ENCODE results near the gene DNAH10.
"Not testable (repeated sequence)": the region's sequence is repeated elsewhere in the genome, so short reads cannot be mapped to it uniquely, and the experiment has no call there.

Gene DNAH10

DNA sequence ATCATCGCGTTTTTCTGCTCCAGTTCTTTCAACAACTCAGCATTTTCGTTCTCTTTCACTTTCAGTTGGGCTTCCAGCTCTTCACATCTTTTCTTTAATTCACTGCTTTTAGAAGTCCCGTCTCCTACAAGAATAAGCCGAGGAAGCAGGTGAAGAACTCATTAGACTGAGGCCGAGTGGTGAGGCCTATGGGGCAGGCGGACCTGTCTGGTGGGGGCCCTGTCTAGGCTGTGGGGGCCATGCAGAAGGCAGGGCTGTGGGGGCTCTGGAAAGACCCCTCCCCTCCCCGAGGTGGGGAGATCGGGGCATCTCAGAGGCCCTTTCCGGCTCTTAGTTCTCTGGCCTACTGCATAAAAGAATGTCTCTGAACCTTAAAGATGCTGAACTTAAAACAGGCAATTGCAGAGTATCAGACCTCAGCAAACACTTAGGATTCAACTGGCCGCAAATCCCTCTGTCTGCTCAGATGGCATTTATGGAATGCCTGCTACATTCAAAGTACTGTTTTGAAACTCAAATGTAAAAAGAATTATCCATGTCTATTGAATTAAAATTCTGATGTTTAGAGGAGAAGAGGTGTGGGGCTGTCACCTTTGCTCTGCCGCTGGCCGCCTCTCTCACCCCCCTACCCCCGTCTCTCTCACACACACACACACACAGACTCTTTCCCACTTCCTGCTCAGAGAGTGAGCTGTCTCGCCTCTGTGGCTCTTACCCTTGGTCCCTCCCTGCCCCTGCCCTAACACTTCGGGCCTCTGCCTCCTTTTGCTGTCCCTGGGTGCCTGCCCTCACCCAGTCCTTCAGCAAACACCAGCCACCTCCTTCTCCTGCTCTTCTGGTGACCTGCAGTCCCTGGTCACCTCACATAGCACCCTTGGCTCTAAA, 175.8 kb downstream of the DNAH10 start:
- peak; percentile 60 for DNase-seq

- DNase-seq: peak; percentile 28
These were observed 176.8 kb downstream of the DNAH10 start for GRCh38 chr12:123938679-123939480.

DNA sequence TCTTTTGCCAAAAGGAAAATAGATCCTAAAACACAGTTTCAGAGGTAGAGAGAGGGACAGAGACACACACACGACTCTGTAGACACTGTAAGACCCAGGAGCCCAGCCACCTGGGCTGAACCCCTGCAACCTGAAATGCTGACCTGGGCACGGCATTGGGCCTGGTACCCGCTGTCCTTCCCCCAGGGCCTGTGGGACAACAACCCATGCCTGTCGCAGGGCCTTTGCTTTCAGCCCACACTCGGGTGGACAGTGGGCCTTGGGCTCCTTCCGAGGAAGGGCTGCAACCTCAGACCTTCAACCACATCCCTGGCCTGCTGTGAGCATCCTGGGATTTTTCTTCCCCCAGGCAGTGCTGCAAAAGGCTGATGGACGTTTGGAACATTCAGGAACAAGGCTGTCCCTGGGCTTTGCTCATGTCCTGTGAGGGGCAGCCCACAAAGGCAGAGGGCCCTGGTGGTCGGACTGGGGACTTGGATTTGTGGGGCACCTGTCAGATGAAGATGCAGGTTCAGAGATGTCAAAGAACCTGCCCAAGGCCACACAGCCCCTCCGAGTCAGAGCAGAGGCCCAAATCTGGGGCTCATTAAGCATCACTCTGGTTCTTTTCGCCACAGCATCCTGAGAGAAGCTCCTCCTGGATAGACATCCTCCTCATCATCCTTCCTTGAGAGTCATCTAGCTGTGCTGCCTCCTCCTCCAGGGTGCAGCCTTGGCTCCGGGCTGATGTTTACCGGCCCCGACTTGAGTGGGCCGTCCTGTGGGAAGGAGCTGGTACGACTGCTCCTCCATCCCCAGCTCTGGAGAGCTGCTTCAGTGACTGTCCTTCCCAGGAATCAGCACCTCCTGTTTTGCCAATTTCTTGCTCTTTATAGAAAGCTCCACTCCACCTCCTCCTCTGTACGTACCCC, 177.9 kb downstream of the DNAH10 start:
- DNase-seq: no peak

- no peak for DNase-seq
These were observed 178.5 kb downstream of the DNAH10 start for GRCh38 chr12:123940627-123940966.

DNA sequence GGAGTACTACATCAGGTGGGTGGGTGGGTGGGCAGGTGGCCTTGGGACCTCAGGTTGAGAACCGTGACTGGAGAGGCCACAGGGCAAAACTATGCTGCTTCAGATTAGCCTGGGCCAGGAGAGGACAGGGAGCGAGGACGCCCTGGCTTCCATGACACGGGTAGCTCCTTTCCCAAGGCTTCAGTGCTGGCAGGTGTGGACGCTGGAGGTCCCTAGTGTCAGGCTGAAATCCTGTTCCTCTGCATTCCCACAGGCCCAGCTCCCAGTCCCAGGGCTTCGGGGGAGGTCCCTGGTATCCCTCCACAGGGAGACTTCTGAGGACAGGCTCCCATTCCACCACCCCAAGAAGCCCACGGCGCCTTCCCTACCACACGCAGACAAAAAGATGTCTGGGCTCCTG, 178.9 kb downstream of the DNAH10 start:
- no peak for DNase-seq

- no peak for DNase-seq
These were observed 179.6 kb downstream of the DNAH10 start for GRCh38 chr12:123941624-123942237.

- no peak for DNase-seq
These were observed 180.1 kb downstream of the DNAH10 start for GRCh38 chr12:123942238-123942653.

GRCh38 chr12:123942911-123943648, 181.0 kb downstream of the DNAH10 start:
- DNase-seq: no peak

DNA sequence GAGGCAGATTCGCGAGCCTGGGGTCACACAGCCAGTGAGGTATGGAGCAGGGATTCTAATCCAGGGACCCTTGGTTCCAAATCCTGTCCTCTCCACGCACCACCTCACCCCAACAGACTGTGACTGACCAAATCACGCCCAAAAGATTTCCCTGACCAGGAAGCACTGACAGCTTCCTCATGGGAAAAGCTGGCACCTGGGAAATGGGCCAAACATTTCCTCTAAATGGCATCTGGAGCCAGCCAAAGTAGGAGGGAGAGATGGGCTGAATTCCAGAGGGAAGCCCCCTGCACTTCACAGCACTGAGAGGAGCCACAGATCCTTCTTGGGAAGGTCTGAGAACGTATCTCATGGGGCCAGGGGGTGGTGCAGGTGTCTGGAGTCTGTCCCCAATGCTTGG, 181.7 kb downstream of the DNAH10 start:
- DNase-seq: no peak

DNA sequence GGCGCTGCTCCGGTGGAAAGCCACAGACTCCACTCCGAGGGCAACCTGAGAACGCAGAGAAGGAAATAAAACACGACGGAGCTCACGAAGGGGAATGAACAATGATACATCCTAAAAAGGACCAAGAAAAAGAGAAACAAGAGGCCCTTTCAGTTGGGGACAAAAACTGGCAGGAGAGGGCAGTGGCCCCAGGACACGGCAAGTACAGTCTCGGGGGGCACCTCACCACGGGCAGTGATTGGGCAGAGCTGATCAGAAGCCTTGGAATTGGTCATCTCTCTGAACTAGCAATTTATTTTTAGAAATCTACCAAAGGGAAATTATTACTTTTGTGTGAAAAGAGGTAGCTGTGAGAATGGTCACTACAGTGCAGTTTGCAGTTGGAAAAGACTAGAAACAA, 182.6 kb downstream of the DNAH10 start:
- no peak for DNase-seq

DNA sequence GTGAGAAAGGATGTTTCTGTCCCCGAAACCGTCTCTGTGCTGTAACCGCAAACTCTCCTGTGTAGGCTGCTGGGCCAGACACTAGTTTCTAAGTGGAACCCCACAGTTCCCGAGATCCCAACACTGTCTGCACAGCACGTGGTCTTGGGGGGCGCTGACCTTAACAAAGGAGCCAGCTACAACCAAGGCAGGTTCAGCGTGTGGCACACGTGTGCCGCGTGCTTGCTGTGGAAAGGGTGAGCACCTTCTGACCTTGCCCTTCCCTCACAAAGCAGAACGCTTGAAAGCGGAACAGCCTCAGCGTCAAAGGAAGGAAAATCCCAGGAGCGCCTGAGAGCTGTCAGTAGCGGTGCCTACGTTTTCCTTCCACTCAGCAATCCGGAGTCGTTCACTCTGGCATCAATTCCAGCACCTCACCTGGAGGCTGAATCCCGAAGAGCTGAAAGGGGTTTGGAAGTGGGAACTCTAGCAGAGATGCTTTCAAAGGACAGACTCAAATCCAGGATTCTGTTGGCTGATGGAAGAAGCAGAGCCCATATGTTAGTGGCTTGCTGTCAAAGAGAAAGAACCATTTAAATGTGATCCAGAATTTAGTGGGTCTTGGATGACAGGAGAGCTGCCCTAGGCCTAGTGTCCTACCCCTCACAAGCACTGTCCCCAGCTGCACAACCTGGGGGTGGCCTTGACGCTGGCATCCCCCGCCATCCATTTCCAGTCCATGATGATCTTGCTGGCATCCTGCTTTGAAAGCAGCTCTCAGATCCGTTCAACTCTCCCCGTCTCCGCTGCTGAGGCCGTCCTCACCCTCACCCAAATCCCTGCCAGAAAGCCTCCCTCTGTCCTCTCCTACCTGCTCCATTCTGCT, 183.4 kb downstream of the DNAH10 start:
- no peak for DNase-seq

GRCh38 chr12:123946152-123946515, 184.0 kb downstream of the DNAH10 start:
- DNase-seq: no peak

DNA sequence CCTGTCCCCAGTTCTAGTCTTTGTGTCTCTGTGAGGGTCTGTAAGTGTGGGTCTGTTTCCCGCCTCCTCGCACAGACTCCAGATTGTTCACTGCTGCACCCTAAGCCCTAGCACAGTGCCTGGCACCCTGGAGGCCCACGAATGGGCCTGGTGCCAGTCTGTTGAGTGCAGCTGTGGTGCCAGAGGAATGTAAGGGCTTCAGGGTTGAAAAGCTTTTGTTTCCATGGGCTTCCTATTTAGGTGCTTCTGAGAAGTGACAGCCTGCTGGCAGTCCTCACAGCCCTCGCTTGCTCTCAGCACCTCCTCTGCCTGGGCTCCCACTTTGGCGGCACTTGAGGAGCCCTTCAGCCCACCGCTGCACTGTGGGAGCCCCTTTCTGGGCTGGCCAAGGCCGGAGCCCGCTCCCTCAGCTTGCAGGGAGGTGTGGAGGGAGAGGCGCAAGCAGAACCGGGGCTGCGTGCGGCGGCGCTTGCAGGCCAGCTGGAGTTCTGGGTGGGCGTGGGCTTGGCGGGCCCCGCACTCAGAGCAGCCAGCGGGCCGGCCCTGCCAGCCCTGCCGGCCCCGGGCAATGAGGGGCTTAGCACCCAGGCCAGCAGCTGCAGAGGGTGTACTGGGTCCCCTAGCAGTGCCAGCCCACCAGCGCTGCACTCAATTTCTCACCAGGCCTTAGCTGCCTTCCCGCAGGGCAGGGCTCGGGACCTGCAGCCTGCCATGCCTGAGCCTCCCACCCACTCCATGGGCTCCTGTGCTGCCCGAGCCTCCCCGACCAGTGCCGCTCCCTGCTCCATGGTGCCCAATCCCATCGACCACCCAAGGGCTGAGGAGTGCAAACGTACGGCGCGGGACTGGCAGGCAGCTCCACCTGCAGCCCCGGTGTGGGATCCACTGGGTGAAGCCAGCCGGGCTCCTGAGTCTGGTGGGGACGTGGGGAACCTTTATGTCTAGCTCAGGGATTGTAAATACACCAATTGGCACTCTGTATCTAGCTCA, 184.7 kb downstream of the DNAH10 start:
- DNase-seq: not testable (repeated sequence)

- DNase-seq: not testable (repeated sequence)
These were observed 185.4 kb downstream of the DNAH10 start for GRCh38 chr12:123947531-123947930.

GRCh38 chr12:123948401-123948795, 186.3 kb downstream of the DNAH10 start:
- no peak for DNase-seq

DNA sequence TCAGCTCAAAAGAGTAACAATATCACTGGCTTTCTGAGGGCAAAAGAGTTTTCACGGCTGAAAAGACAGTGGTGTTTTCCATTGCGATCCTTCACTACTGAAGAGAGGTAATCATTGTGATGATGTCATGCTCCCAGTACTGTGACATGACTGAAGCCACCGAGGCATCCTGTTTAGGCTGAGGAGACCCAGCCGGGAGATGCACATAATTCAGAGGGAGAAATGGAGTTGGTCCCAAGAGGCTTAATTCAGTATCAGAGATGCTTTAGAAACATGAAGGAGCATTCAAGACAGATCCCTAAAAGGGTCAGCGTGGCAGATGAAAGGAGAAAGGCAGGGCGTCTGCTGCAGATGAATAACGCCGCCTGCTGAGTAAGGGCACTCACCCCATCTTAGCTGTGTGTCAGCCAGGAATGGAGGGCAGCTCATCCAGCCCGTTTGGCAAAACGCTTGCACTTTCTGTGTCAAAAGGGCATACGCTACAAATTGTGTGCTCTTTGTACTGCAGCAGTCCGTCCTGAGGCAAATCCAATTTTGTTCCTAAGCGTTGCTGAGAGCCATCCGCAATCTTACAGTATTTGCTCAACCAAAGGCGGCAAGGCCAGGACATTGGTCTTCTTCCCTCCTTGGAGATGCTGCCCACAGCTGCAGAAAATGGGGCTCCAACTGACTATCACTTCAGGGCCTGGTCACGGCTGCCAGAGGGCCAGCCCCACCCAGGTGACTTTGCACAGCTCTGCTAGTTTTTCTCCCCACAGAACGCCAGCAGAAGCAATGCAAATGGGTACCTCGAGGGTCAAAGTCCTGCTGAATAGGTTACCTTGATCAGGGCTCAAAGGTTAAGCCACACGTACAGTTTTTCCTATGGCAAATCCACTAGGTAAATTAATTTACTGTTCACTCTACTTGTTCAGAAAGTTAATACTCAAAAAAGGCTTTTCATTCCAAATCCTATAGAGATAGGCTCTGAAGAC, 187.0 kb downstream of the DNAH10 start:
- no peak for DNase-seq

- no peak for DNase-seq
These were observed 187.7 kb downstream of the DNAH10 start for GRCh38 chr12:123949770-123950165.

Data from stimulated activated CD4-positive, alpha-beta T cell treated with anti-CD3 and anti-CD28 coated beads, Interleukin-15, amount 100 ng/mL, for 24 hours (primary cell).